Measurements from ENCODE around the gene NKX3-2.

The NKX3-2 gene

DNA sequence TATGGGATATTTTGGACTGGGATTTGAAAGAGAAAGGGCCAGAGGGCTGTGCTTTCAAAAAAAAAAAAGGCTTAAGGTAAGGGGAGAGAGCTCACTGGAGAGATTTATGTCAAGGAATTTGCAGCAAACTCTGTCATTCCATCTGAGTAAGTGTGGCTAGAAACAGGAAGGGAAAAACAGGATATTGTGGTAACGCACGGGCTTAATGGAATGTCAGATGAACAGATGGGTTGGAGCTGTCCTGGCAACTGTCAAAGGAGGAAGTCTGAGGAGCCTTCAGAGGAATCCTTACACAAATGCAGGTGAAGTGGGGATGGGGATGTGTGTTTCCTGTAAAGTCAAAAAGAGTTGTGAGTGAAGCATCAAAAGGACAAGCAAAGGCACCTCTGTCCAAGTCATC lies 15.1 kb upstream of the NKX3-2 start:
- Histone ChIP-seq H3K27me3 (ENCODE audit: control insufficient read depth in 1 of 2, insufficient read depth in 1 of 2, low read length in 2 of 2) (no peaks in the 10 kb centered on the region), H3K36me3 (ENCODE audit: control insufficient read depth in 1 of 2, insufficient read depth in 2 of 2, low read depth in 1 of 2, low read length in 2 of 2) (no peaks in the 10 kb centered on the region), H3K18ac (ENCODE audit: low read depth in 1 of 2, low read length in 2 of 2) (peak overlapping the region in 1 of 2 experiments; percentile 43), H4K91ac (ENCODE audit: low read length) (no peak overlapping the region), H2BK15ac (ENCODE audit: low read depth, poor library complexity, severe bottlenecking) (no peak overlapping the region), H3K4me3 (ENCODE audit: insufficient read depth in 1 of 2, low read depth in 1 of 2, low read length in 2 of 2) (no peak overlapping the region), H3K14ac (ENCODE audit: low read length in 2 of 2) (no peak overlapping the region), H3K27ac (ENCODE audit: low read length, poor library complexity, severe bottlenecking) (peak overlapping the region; percentile 69), H3K4ac (ENCODE audit: low read depth in 1 of 2, low read length in 2 of 2) (peak overlapping the region in 1 of 2 experiments; percentile 58), H3K9me3 (ENCODE audit: control insufficient read depth, low read length) (no peaks in the 10 kb centered on the region), H3K23ac (ENCODE audit: low read length in 2 of 2) (no peak overlapping the region), H4K8ac (ENCODE audit: low read length) (peak overlapping the region; percentile 41), H3K4me1 (ENCODE audit: control insufficient read depth, insufficient read depth, low read depth, low read length) (no peaks in the 10 kb centered on the region), H3K4me2 (ENCODE audit: low read length, poor library complexity, severe bottlenecking) (no peak overlapping the region), H2BK120ac (ENCODE audit: low read depth, low read length) (no peak overlapping the region), H2AFZ (ENCODE audit: low read depth, low read length) (no peak overlapping the region), H2AK5ac (ENCODE audit: low read length, severe bottlenecking) (no peak overlapping the region), H2BK5ac (ENCODE audit: low read depth, low read length, poor library complexity, severe bottlenecking) (peak overlapping the region; percentile 66), H3K9ac (ENCODE audit: low read length) (no peak overlapping the region), H2BK12ac (ENCODE audit: low read length in 2 of 2) (no peak overlapping the region), H3K79me1 (replicated peaks; ENCODE audit: low read length, poor library complexity, severe bottlenecking) (no peaks in the 10 kb centered on the region)
- WGBS, result 2% methylated on average over 2 of the region's 2 CpGs
- DNase-seq, result peak; percentile 84

DNA sequence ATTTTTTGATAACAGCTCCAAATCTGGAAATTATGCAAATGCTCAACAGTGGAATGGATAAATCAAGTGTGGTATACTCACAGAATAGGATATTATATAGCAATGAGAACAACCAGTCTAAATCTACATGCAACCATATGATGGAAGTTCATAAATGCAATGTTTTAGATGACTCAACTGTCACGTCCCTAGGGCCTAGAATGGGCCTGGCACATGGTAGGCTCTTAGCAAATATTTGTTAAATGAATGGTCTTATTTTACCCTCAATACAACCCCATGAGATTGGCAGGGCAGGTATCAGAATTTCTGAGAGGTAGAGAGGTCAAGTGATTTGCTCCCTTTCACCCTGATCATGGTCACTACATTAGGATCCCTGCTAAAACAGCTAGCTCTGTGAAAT lies 14.6 kb upstream of the NKX3-2 start:
- Histone ChIP-seq H2BK15ac (ENCODE audit: low read depth, poor library complexity, severe bottlenecking) (no peak overlapping the region), H3K23ac (ENCODE audit: low read length in 2 of 2) (no peak overlapping the region), H3K9me3 (ENCODE audit: control insufficient read depth, low read length) (no peaks in the 10 kb centered on the region), H4K91ac (ENCODE audit: low read length) (no peak overlapping the region), H3K36me3 (ENCODE audit: control insufficient read depth in 1 of 2, insufficient read depth in 2 of 2, low read depth in 1 of 2, low read length in 2 of 2) (no peaks in the 10 kb centered on the region), H3K14ac (ENCODE audit: low read length in 2 of 2) (no peak overlapping the region), H3K9ac (ENCODE audit: low read length) (no peak overlapping the region), H3K4me1 (ENCODE audit: control insufficient read depth, insufficient read depth, low read depth, low read length) (no peaks in the 10 kb centered on the region), H3K27me3 (ENCODE audit: control insufficient read depth in 1 of 2, insufficient read depth in 1 of 2, low read length in 2 of 2) (no peaks in the 10 kb centered on the region), H3K4me2 (ENCODE audit: low read length, poor library complexity, severe bottlenecking) (no peak overlapping the region), H3K79me1 (replicated peaks; ENCODE audit: low read length, poor library complexity, severe bottlenecking) (no peaks in the 10 kb centered on the region), H3K27ac (ENCODE audit: low read length, poor library complexity, severe bottlenecking) (peak overlapping the region; percentile 51), H4K8ac (ENCODE audit: low read length) (peak overlapping the region; percentile 77), H2BK12ac (ENCODE audit: low read length in 2 of 2) (no peak overlapping the region), H2AFZ (ENCODE audit: low read depth, low read length) (no peak overlapping the region), H3K18ac (ENCODE audit: low read depth in 1 of 2, low read length in 2 of 2) (peak overlapping the region in 1 of 2 experiments; percentile 45), H2AK5ac (ENCODE audit: low read length, severe bottlenecking) (no peak overlapping the region), H2BK120ac (ENCODE audit: low read depth, low read length) (peak overlapping the region; percentile 89), H3K4me3 (ENCODE audit: insufficient read depth in 1 of 2, low read depth in 1 of 2, low read length in 2 of 2) (no peak overlapping the region), H3K4ac (ENCODE audit: low read depth in 1 of 2, low read length in 2 of 2) (no peak overlapping the region), H2BK5ac (ENCODE audit: low read depth, low read length, poor library complexity, severe bottlenecking) (no peak overlapping the region)
- DNase-seq, result no peak
- WGBS, result no CpG with 5 or more reads among the region's 1 CpG

DNA sequence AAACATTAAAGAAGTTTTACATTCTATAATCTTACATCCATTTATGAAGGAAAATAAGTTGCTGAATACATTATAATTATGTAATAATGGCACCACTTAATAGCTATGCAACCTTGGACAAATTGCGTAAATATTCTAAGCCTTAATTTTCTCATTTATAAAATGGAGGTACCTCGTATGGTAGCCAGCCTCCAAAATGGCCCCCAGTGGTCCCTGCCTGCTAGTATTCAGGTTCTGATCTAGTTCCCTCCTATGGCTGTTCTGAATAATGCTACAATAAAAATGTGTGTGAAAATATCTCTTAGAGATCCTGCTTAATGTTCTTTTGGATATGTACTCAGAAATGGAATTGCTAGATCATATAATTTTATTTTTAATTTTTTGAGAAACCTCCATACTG lies 11.0 kb upstream of the NKX3-2 start:
- Histone ChIP-seq H3K14ac (ENCODE audit: low read length in 2 of 2) (no peak overlapping the region), H4K8ac (ENCODE audit: low read length) (no peak overlapping the region), H2AK5ac (ENCODE audit: low read length, severe bottlenecking) (no peak overlapping the region), H2AFZ (ENCODE audit: low read depth, low read length) (no peak overlapping the region), H2BK5ac (ENCODE audit: low read depth, low read length, poor library complexity, severe bottlenecking) (no peak overlapping the region), H3K23ac (ENCODE audit: low read length in 2 of 2) (no peak overlapping the region), H2BK120ac (ENCODE audit: low read depth, low read length) (no peak overlapping the region), H3K79me1 (replicated peaks; ENCODE audit: low read length, poor library complexity, severe bottlenecking) (no peaks in the 10 kb centered on the region), H3K4me3 (ENCODE audit: insufficient read depth in 1 of 2, low read depth in 1 of 2, low read length in 2 of 2) (no peak overlapping the region), H2BK15ac (ENCODE audit: low read depth, poor library complexity, severe bottlenecking) (no peak overlapping the region), H3K9me3 (ENCODE audit: control insufficient read depth, low read length) (peaks cover 12% of the 10 kb centered on the region), H3K36me3 (ENCODE audit: control insufficient read depth in 1 of 2, insufficient read depth in 2 of 2, low read depth in 1 of 2, low read length in 2 of 2) (no peaks in the 10 kb centered on the region), H3K27me3 (ENCODE audit: control insufficient read depth in 1 of 2, insufficient read depth in 1 of 2, low read length in 2 of 2) (peaks cover 5 to 13% of the 10 kb centered on the region in 2 experiments), H3K4me1 (ENCODE audit: control insufficient read depth, insufficient read depth, low read depth, low read length) (no peaks in the 10 kb centered on the region), H3K4me2 (ENCODE audit: low read length, poor library complexity, severe bottlenecking) (no peak overlapping the region), H3K4ac (ENCODE audit: low read depth in 1 of 2, low read length in 2 of 2) (no peak overlapping the region), H3K18ac (ENCODE audit: low read depth in 1 of 2, low read length in 2 of 2) (no peak overlapping the region), H3K9ac (ENCODE audit: low read length) (no peak overlapping the region), H4K91ac (ENCODE audit: low read length) (no peak overlapping the region), H3K27ac (ENCODE audit: low read length, poor library complexity, severe bottlenecking) (no peak overlapping the region), H2BK12ac (ENCODE audit: low read length in 2 of 2) (no peak overlapping the region)
- WGBS, result 100% methylated on average over 2 of the region's 2 CpGs
- no peak for DNase-seq

DNA sequence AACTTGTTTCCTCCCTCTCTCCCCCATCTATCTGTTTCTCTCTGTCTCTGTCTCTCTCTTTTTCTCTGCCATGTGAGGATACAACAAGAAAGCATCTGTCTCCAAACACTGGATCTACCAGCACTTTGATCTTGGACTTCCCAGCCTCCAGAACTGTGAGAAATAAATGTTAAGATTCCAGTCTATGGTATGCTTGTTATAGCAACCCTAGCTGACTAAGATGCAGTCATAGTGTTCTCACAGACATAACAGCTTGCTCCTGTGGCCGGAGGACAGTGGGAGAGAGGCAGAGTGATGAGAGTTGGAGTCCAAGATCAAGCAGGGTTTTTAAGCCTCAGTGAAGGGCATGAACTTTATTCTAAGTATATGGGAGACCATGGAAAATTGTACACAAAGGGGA lies 8.8 kb upstream of the NKX3-2 start:
- no peak overlapping the region for H2BK15ac ChIP-seq (ENCODE audit: low read depth, poor library complexity, severe bottlenecking)
- H2AK5ac ChIP-seq (ENCODE audit: low read length, severe bottlenecking), result no peak overlapping the region
- H4K91ac ChIP-seq (ENCODE audit: low read length), result no peak overlapping the region
- no peak overlapping the region for H2BK120ac ChIP-seq (ENCODE audit: low read depth, low read length)
- H3K14ac ChIP-seq (ENCODE audit: low read length in 2 of 2), result no peak overlapping the region
- H2BK5ac ChIP-seq (ENCODE audit: low read depth, low read length, poor library complexity, severe bottlenecking), result no peak overlapping the region
- peaks cover 12% of the 10 kb centered on the region for H3K9me3 ChIP-seq (ENCODE audit: control insufficient read depth, low read length)
- WGBS, result 93% methylated on average over 1 of the region's 1 CpG
- no peak overlapping the region for H3K4me2 ChIP-seq (ENCODE audit: low read length, poor library complexity, severe bottlenecking)
- no peak overlapping the region for H4K8ac ChIP-seq (ENCODE audit: low read length)
- no peak overlapping the region for H3K18ac ChIP-seq (ENCODE audit: low read depth in 1 of 2, low read length in 2 of 2)
- H3K4ac ChIP-seq (ENCODE audit: low read depth in 1 of 2, low read length in 2 of 2), result no peak overlapping the region
- no peak overlapping the region for H3K4me3 ChIP-seq (ENCODE audit: insufficient read depth in 1 of 2, low read depth in 1 of 2, low read length in 2 of 2)
- H3K9ac ChIP-seq (ENCODE audit: low read length), result no peak overlapping the region
- H3K4me1 ChIP-seq (ENCODE audit: control insufficient read depth, insufficient read depth, low read depth, low read length), result peaks cover 3% of the 10 kb centered on the region
- H3K23ac ChIP-seq (ENCODE audit: low read length in 2 of 2), result no peak overlapping the region
- no peak overlapping the region for H2BK12ac ChIP-seq (ENCODE audit: low read length in 2 of 2)
- no peaks in the 10 kb centered on the region for H3K36me3 ChIP-seq (ENCODE audit: control insufficient read depth in 1 of 2, insufficient read depth in 2 of 2, low read depth in 1 of 2, low read length in 2 of 2)
- peaks cover 9 to 35% of the 10 kb centered on the region in 2 experiments for H3K27me3 ChIP-seq (ENCODE audit: control insufficient read depth in 1 of 2, insufficient read depth in 1 of 2, low read length in 2 of 2)
- H3K79me1 ChIP-seq (replicated peaks; ENCODE audit: low read length, poor library complexity, severe bottlenecking), result no peaks in the 10 kb centered on the region
- no peak overlapping the region for H2AFZ ChIP-seq (ENCODE audit: low read depth, low read length)
- no peak overlapping the region for H3K27ac ChIP-seq (ENCODE audit: low read length, poor library complexity, severe bottlenecking)
- no peak for DNase-seq
